IMR-90 (cell line): Measurements from ENCODE around the gene PIAS4. TPM values are rescaled to one million over a fixed set of nuclear protein-coding genes. Genes with fewer than 3 reads are reported as not detected.
A peak's percentile ranks its signal among the peaks of the same experiment; 100 is the strongest.

Experiments used
- ATAC-seq: fragments of 200-7000 bp; cut with Tn5 transposase; 2 replicates; pipeline ENCODE4 v1.9.1; 2020; ENCODE audit warnings: low read depth, mild to moderate bottlenecking, moderate library complexity
- BruUV-seq: library from RNA; stranded (reverse); fragments of 400-500 nt; replicated peaks from 2 replicates; lab custom pipeline; 2021; lab: Mats Ljungman, UMichigan
- CTCF ChIA-PET: fragments of 300-600 bp; formaldehyde crosslinking; extraction: SDS; loops from one replicate; lab custom pipeline; 2021; ENCODE audit warnings: antibody characterized with exemption; lab: Yijun Ruan, JAX
- POLR2A ChIA-PET: fragments of 300-600 bp; sonication (Branson Sonifier 250); formaldehyde crosslinking; loops from one replicate; lab custom pipeline; 2022; ENCODE audit warnings: antibody characterized with exemption; ENCODE audit not compliant: unreplicated experiment; lab: Charles Lee
- DNase-seq: peaks from one replicate; pipeline ENCODE4 v3.0.0; 2013
- H2AFZ ChIP-seq: replicated peaks from 2 replicates; pipeline ENCODE3; 2013; ENCODE audit warnings: low read length, mild to moderate bottlenecking; ENCODE audit not compliant: poor library complexity
- H2AK5ac ChIP-seq: 2 replicates; pipeline ENCODE4 v1.6.1; 2013; ENCODE audit warnings: low read depth, low read length, inconsistent platforms
- H2AK9ac ChIP-seq: replicated peaks from 2 replicates; pipeline ENCODE3; 2013; ENCODE audit warnings: mild to moderate bottlenecking, low read depth, low read length, moderate library complexity; ENCODE audit not compliant: poor library complexity
- H2BK120ac ChIP-seq: 2 replicates; pipeline ENCODE4 v1.6.1; 2013; ENCODE audit warnings: low read depth, low read length, inconsistent platforms
- H2BK15ac ChIP-seq: 3 replicates; pipeline ENCODE4 v1.6.1; 2013; ENCODE audit warnings: low read depth, low read length, inconsistent platforms
- H2BK20ac ChIP-seq: 2 replicates; pipeline ENCODE4 v1.6.1; 2013; ENCODE audit warnings: low read depth, mild to moderate bottlenecking, inconsistent platforms, low read length, moderate library complexity
- H2BK5ac ChIP-seq: 2 replicates; pipeline ENCODE4 v1.6.1; 2013; ENCODE audit warnings: mild to moderate bottlenecking, low read depth, low read length, inconsistent platforms; ENCODE audit not compliant: poor library complexity, severe bottlenecking
- H3K14ac ChIP-seq: replicated peaks from 2 replicates; pipeline ENCODE4 v1.6.1; 2013; ENCODE audit warnings: low read depth, low read length, inconsistent platforms
- H3K18ac ChIP-seq: 2 replicates; pipeline ENCODE4 v1.6.1; 2013; ENCODE audit warnings: low read depth, low read length, control low read depth
- H3K23ac ChIP-seq: 2 replicates; pipeline ENCODE4 v1.6.1; 2013; ENCODE audit warnings: low read depth, low read length, inconsistent platforms
- H3K27ac ChIP-seq: 2 replicates; pipeline ENCODE4 v1.5.1; 2013; ENCODE audit warnings: mild to moderate bottlenecking, control low read depth, low read length; ENCODE audit not compliant: insufficient read depth
- H3K27me3 ChIP-seq: 2 replicates; pipeline ENCODE4 v1.6.1; 2013; ENCODE audit warnings: low read length; ENCODE audit not compliant: control insufficient read depth, insufficient read depth
- H3K36me3 ChIP-seq: 2 replicates; pipeline ENCODE4 v1.6.1; 2013; ENCODE audit warnings: low read length, mixed read lengths; ENCODE audit not compliant: control insufficient read depth, insufficient read depth
- H3K4ac ChIP-seq: 2 replicates; pipeline ENCODE4 v1.6.1; 2013; ENCODE audit warnings: low read depth, low read length, inconsistent platforms
- H3K4me1 ChIP-seq: 2 replicates; pipeline ENCODE4 v1.6.1; 2013; ENCODE audit warnings: low read length, mixed read lengths; ENCODE audit not compliant: control insufficient read depth, insufficient read depth
- H3K4me2 ChIP-seq: 2 replicates; pipeline ENCODE4 v1.6.1; 2013; ENCODE audit warnings: low read depth, mild to moderate bottlenecking, control low read depth, low read length, moderate library complexity
- H3K4me3 ChIP-seq: 2 replicates; pipeline ENCODE4 v1.5.1; 2013; ENCODE audit warnings: low read depth, mild to moderate bottlenecking, control low read depth, low read length, moderate library complexity; ENCODE audit not compliant: insufficient read depth
- H3K56ac ChIP-seq: 2 replicates; pipeline ENCODE4 v1.6.1; 2013; ENCODE audit warnings: low read length, inconsistent platforms; ENCODE audit not compliant: insufficient read depth; ENCODE audit errors: extremely low read depth
- H3K79me1 ChIP-seq, 2 experiments: 2 replicates each; pipeline ENCODE4 v1.6.1; 2013; ENCODE audit warnings: low read length in 2 of 2, inconsistent platforms in 1 of 2, low read depth in 1 of 2
- H3K9ac ChIP-seq: 2 replicates; pipeline ENCODE4 v1.6.1; 2013; ENCODE audit warnings: low read depth, low read length, control low read depth
- H3K9me1 ChIP-seq: 2 replicates; pipeline ENCODE4 v1.6.1; 2013; ENCODE audit warnings: low read length, inconsistent platforms; ENCODE audit not compliant: insufficient read depth
- H3K9me3 ChIP-seq: 2 replicates; pipeline ENCODE4 v1.6.1; 2013; ENCODE audit warnings: low read length; ENCODE audit not compliant: control insufficient read depth, insufficient read depth
- H4K20me1 ChIP-seq: 2 replicates; pipeline ENCODE4 v1.6.1; 2013; ENCODE audit warnings: low read length, inconsistent platforms; ENCODE audit not compliant: insufficient read depth
- H4K5ac ChIP-seq: 2 replicates; pipeline ENCODE4 v1.6.1; 2013; ENCODE audit warnings: mild to moderate bottlenecking, low read depth, low read length, control low read depth
- H4K8ac ChIP-seq, 2 experiments: 2 replicates each; pipeline ENCODE4 v1.6.1; 2013; ENCODE audit warnings: low read depth in 2 of 2, low read length in 2 of 2, control low read depth in 1 of 2, inconsistent platforms in 1 of 2
- H4K91ac ChIP-seq: 2 replicates; pipeline ENCODE4 v1.6.1; 2013; ENCODE audit warnings: low read depth, low read length, inconsistent platforms; ENCODE audit not compliant: insufficient read depth
- BHLHE40 ChIP-seq: fragments of 150-350 bp; IDR thresholded peaks from 2 replicates; pipeline ENCODE4 v1.6.1; 2016; ENCODE audit warnings: mild to moderate bottlenecking, low read depth, low read length
- FOS ChIP-seq: fragments of 150-350 bp; IDR thresholded peaks from 2 replicates; pipeline ENCODE4 v1.6.1; 2016; ENCODE audit warnings: low read depth, low read length
- MAZ ChIP-seq: IDR thresholded peaks from 2 replicates; pipeline ENCODE4 v1.6.1; 2012; ENCODE audit warnings: low read depth, mild to moderate bottlenecking, low read length, improper control_type of control experiment, moderate library complexity, borderline replicate concordance
- RAD21 ChIP-seq: IDR thresholded peaks from 2 replicates; pipeline ENCODE4 v1.6.1; 2012; ENCODE audit warnings: low read length, improper control_type of control experiment
- RCOR1 ChIP-seq: IDR thresholded peaks from 2 replicates; pipeline ENCODE4 v1.6.1; 2012; ENCODE audit warnings: mild to moderate bottlenecking, low read length, improper control_type of control experiment; ENCODE audit not compliant: insufficient replicate concordance
- RFX5 ChIP-seq: IDR thresholded peaks from 2 replicates; pipeline ENCODE4 v1.8.0; 2012; ENCODE audit warnings: low read depth, mild to moderate bottlenecking, low read length, moderate library complexity
- WGBS, 2 experiments: methylation state at CpG; one replicate each; pipeline versions ENCODE4 v1.1.5 to v1.1.7; 2013; ENCODE audit warnings: missing lambda C conversion rate in 2 of 2; ENCODE audit not compliant: insufficient read length in 1 of 2; ENCODE audit errors: extremely low coverage in 2 of 2; 5-methylcytosine and 5-hydroxymethylcytosine counted together
- dilution Hi-C: fragments of 300-500 bp; cut with HindIII; formaldehyde crosslinking; loops from one replicate; pipeline ENCODE4 v1.14.3; 2018; ENCODE audit warnings: low sequenced_read_pairs; ENCODE audit not compliant: unreplicated experiment
- in situ Hi-C: fragments of 300-500 bp; cut with MboI; formaldehyde crosslinking; loops from 3 replicates; pipeline ENCODE4 v1.14.3; 2019; ENCODE audit warnings: low sequenced_read_pairs, inconsistent platforms, mixed read lengths
- intact Hi-C: fragments of 100-400 bp; cut with micrococcal nuclease; formaldehyde crosslinking; loops from 2 replicates; pipeline ENCODE4 v1.10.0; 2022
- polyA plus RNA-seq, 3 experiments: library from polyadenylated mRNA; depleted of rRNA; stranded (reverse); fragments of >200 nt; gene quantifications; 2 replicates each; pipeline ENCODE4 v1.2.3, GENCODE V29; 2012; ENCODE audit warnings: low replicate concordance in 1 of 3
- total RNA-seq: library from RNA; depleted of rRNA; stranded (reverse); fragments of >200 nt; gene quantifications from 2 replicates; pipeline ENCODE4 v1.2.3, GENCODE V29; 2012

Gene PIAS4
- total and polyA plus RNA-seq, 2 of the 4 experiments (the other 2 are of a cell fraction), result 12.1 to 13.6 TPM

- Histone ChIP-seq H3K36me3 (peaks cover 59% of the 10 kb centered on the region), H2BK120ac (no peak overlapping the region), H3K27me3 (no peaks in the 10 kb centered on the region), H3K4me3 (no peak overlapping the region), H3K56ac (no peak overlapping the region), H3K9ac (no peak overlapping the region), H2AFZ (no peak overlapping the region), H3K27ac (no peak overlapping the region), H2BK5ac (no peak overlapping the region), H2AK9ac (peak overlapping the region; percentile 81), H2BK15ac (no peak overlapping the region), H2BK20ac (no peak overlapping the region), H4K5ac (no peak overlapping the region), H3K79me1 (peaks cover 16 to 34% of the 10 kb centered on the region in 2 experiments; a peak in 3 of 4 replicates), H3K4me2 (no peak overlapping the region), H3K4ac (no peak overlapping the region), H4K20me1 (peaks cover 39% of the 10 kb centered on the region), H4K91ac (no peak overlapping the region), H2AK5ac (no peak overlapping the region), H3K23ac (no peak overlapping the region), H3K18ac (no peak overlapping the region), H3K14ac (no peak overlapping the region), H3K4me1 (no peaks in the 10 kb centered on the region), H4K8ac (no peak overlapping the region), H3K9me3 (no peaks in the 10 kb centered on the region), H3K9me1 (peaks cover 16% of the 10 kb centered on the region)
- BruUV-seq, result TSS peak; percentile 57
- ATAC-seq (no peak), DNase-seq (no peak)
- intact Hi-C loops, result no loop called here
- TF ChIP-seq FOS (no peak), MAZ (no peak), BHLHE40 (no peak), RFX5 (no peak), RAD21 (no peak), RCOR1 (no peak)
- dilution Hi-C loops, result no loop called here
- POLR2A ChIA-PET, result no interaction called here
- in situ Hi-C loops, result no loop called here
- CTCF ChIA-PET, result no interaction called here
- WGBS, 2 experiments, result 98% methylated on average over 9 of the region's 25 CpGs; no CpG with 5 or more reads in 1 of the 2 experiments
These were observed 29.2 kb downstream of the PIAS4 start for GRCh38 chr19:4036576-4037300.
